ENCODE data around the gene PCNT.

PCNT gene, protein sequence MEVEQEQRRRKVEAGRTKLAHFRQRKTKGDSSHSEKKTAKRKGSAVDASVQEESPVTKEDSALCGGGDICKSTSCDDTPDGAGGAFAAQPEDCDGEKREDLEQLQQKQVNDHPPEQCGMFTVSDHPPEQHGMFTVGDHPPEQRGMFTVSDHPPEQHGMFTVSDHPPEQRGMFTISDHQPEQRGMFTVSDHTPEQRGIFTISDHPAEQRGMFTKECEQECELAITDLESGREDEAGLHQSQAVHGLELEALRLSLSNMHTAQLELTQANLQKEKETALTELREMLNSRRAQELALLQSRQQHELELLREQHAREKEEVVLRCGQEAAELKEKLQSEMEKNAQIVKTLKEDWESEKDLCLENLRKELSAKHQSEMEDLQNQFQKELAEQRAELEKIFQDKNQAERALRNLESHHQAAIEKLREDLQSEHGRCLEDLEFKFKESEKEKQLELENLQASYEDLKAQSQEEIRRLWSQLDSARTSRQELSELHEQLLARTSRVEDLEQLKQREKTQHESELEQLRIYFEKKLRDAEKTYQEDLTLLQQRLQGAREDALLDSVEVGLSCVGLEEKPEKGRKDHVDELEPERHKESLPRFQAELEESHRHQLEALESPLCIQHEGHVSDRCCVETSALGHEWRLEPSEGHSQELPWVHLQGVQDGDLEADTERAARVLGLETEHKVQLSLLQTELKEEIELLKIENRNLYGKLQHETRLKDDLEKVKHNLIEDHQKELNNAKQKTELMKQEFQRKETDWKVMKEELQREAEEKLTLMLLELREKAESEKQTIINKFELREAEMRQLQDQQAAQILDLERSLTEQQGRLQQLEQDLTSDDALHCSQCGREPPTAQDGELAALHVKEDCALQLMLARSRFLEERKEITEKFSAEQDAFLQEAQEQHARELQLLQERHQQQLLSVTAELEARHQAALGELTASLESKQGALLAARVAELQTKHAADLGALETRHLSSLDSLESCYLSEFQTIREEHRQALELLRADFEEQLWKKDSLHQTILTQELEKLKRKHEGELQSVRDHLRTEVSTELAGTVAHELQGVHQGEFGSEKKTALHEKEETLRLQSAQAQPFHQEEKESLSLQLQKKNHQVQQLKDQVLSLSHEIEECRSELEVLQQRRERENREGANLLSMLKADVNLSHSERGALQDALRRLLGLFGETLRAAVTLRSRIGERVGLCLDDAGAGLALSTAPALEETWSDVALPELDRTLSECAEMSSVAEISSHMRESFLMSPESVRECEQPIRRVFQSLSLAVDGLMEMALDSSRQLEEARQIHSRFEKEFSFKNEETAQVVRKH (N-terminal part only)

DNA sequence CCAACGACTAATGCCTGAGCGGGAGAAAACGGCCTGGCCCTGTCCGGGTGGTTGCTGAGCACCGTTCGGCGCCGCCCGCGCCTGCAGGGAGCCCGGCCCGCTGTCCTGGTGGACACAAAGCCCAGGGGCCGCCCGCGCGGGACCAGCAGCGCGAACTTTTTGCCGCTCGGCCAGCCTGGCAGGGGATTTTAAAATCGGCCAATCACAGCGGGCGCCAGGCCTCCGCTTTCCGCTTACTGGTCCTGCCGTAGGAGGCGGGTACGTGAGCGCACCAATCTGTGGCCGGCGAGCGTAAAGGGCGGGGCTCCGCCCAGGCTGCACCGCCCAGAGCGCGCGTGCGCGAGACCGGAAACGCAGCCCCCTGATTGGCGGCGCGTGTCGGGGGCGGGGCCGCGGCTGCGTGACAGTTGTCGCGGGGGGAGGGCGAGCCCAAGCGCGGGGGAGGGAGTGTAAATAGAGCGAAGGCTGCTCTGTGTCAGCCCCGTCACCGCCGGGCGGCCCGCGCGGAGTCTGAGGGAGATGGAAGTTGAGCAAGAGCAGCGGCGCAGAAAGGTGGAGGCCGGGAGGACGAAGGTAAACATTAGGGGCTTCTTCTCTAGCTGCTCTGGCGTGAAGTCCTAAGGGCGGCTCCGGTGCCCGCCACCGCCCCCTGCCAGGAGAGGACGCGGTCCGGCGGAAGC is at the start of gene PCNT, which contains the start of gene C21orf58:
PCNT (plus strand) TSS at position 447 of the 680 bp plus-strand sequence; CDS start at position 520, 73 bp downstream.
C21orf58 (minus strand) TSS at position 161 of the 680 bp plus-strand sequence. CDS start 1,132 bp downstream, outside the sequence.
- in situ Hi-C loops (cut with MboI; ENCODE audit: low sequenced_read_pairs), result no loop called here

- in situ Hi-C loops (cut with MboI; ENCODE audit: low sequenced_read_pairs), result no loop called here
Observed at GRCh38 chr21:46274797-46275390, 49.1 kb upstream of the PCNT start.

GRCh38 chr21:46284077-46284644 is 39.8 kb upstream of the PCNT start:
- in situ Hi-C loops (cut with MboI; ENCODE audit: low sequenced_read_pairs), result no loop called here

- in situ Hi-C loops (cut with MboI; ENCODE audit: low sequenced_read_pairs), result no loop called here
Observed at GRCh38 chr21:46284733-46285132, 39.2 kb upstream of the PCNT start.

DNA sequence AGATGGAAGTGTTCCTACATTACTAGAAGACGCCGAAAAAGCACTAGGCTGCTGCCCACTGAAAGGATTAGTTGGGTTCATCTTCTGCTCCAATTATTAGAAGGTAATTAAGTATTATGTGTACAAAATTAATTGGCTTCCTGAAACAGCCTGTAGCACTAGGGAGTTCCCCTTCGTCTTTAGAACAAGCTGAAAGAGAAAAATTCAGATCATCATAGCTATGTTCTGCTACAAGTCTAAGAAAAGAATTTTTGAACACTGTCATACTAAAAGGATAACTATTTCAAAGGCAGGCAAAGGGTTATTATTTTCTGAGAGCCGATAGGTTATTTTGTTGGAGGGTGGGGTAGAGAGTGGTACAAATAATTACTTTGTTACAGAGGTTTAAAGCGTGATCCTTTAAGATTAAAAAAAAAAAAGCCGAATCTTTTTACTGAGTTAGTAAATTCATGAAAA is 38.7 kb upstream of the PCNT start, which contains the start of gene MCM3AP:
MCM3AP (minus strand) TSS at position 406 of the 456 bp plus-strand sequence; CDS start at position 81, 325 bp downstream.
- in situ Hi-C loops (cut with MboI; ENCODE audit: low sequenced_read_pairs), result no loop called here

- in situ Hi-C loops (cut with MboI; ENCODE audit: low sequenced_read_pairs), result no loop called here
Observed at GRCh38 chr21:46285761-46286647, 38.0 kb upstream of the PCNT start, which contains the start of gene YBEY. YBEY (plus strand) TSS chr21:46286342; CDS start chr21:46286914, 572 bp downstream.

- in situ Hi-C loops (cut with MboI; ENCODE audit: low sequenced_read_pairs), result no loop called here
Observed at GRCh38 chr21:46286648-46287002, 37.3 kb upstream of the PCNT start.

- in situ Hi-C loops (cut with MboI; ENCODE audit: low sequenced_read_pairs), result no loop called here
Observed at GRCh38 chr21:46287541-46287940, 36.4 kb upstream of the PCNT start.

GRCh38 chr21:46289655-46290179 is 34.2 kb upstream of the PCNT start:
- in situ Hi-C loops (cut with MboI; ENCODE audit: low sequenced_read_pairs), result no loop called here

DNA sequence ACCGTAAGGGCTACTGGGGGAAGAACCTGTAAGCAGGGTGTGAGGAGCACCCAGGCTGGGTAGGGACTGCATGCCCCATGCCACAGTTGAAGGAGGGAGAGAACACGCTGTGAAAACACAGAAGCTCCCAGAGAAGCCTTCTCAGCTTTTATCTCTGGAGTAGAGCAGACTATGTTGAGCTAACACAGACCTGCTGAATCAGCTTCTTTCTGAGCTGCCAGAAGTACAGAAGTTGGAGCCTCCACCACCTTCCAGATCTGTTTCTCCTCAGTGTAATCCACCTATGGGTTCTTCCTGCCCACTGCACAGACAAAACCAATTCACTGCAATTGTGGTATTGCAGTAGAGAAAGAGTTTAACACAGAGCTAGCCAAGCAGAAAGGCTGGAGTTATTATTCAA is 32.4 kb upstream of the PCNT start:
- in situ Hi-C loops (cut with MboI; ENCODE audit: low sequenced_read_pairs), result no loop called here

DNA sequence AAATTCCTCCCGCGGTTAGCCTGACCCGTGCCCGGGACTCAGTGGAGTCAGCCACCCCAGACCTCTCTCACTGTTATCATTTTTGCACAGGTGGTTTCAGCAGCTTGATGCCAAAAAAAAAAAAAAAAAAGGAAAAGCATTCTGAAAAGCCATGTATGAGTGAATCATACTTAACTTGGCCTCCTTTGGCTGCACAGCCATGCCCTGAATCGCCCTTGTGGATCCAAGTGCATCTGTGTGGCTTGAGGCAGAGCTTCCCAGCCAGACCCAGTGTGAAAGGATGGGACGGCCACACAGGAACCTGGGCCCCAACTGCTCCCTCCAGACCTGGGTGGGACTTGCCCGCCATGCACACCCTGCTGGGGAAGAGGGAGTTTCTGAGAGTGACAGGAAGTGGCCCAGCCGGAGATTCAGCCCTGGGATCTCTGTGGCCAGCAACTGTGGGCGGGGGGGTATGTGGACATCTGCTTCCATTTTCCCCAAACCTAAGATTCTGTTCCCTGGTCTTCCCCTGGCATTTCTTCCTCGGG is 29.2 kb upstream of the PCNT start:
- in situ Hi-C loops (cut with MboI; ENCODE audit: low sequenced_read_pairs), result no loop called here

DNA sequence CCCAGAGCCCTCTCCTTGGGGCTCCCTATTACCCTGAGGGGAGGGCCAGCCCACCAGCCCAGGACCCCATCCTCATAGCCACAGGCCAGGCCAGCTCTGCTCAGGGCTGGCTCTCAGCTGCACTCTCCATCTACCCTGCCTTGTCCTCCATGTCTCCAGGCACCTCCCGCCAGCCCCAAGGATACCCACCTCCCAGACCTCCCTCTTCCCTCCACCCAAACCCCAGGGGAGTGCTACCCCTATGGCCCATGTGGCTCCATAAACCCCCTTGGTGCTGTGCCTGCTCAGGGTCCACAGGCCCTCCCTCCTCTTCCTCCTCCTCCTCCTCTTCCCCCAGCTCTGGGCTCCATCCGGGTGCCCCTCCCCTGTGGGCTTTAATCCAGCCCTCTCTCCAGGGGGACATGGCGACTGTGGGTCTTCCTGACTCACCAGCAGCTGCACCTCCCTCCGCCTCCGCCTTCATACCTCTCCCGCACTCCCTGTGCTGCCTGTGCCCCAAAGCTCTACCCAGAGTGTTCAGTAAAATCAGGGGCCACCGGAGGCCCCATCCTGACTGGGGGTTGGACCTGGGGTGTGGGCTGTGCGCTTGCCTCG is 28.7 kb upstream of the PCNT start:
- in situ Hi-C loops (cut with MboI; ENCODE audit: low sequenced_read_pairs), result no loop called here

GRCh38 chr21:46295996-46296752 is 27.8 kb upstream of the PCNT start:
- in situ Hi-C loops (cut with MboI; ENCODE audit: low sequenced_read_pairs), result no loop called here

DNA sequence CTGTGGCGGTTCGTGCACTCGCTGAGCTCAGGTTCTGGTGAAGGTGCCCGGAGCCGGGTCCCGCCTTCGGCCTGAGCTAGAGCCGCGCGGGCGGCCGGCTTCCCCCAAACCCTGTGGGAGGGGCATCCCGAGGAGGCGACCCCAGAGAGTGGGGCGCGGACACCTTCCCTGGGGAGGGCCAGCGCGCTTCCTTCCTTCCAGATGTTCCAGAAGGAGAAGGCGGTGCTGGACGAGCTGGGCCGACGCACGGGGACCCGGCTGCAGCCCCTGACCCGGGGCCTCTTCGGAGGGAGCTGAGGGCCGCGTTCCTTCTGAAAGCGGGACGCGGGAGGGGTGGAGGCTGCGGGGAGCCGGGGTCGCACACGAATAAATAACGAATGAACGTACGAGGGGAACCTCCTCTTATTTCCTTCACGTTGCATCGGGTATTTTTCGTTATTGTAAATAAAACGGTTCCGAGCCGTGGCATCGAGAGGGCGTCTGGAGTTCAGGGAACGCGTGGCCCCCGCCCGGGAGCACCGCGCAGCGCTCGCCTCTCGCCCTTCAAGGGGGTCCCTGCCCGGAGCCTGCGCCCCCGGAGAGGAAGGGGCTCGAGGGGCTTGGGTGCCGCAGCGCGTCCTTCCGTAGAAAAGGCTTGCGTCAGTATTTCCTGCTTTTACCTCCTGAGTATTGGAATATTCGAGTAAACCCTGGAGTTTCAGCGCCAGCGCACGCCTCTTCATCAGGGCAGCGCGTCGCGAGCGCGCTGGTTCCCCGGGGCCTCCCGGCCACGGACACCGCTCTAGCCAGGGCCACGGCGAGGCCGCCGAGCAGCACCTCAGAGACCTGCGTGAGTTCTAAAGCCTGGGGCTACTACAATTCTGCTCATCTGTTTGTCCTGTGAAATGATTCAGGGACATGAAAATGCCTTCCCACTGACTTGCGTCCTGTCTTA is 26.4 kb upstream of the PCNT start:
- in situ Hi-C loops (cut with MboI; ENCODE audit: low sequenced_read_pairs), result no loop called here

DNA sequence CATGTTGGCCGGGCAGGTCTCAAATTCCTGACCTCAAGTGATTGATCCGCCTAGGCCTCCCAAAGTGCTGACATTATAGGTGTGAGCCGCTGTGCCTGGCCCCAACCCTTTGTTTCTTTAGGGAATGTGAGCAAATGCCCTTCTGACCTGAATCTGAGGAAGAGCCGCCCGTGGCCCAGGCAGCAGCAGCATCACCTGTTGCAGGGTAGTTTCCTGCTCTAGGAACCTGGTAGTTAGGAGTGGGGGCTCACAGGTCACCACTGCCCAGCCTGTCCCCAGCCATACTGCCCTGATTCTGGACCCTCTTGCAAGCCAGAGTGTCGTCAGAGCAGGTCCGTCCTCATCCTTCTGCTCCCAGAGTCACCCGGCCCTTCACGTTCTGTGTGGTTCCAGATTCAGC is 24.8 kb upstream of the PCNT start:
- in situ Hi-C loops (cut with MboI; ENCODE audit: low sequenced_read_pairs), result no loop called here

DNA sequence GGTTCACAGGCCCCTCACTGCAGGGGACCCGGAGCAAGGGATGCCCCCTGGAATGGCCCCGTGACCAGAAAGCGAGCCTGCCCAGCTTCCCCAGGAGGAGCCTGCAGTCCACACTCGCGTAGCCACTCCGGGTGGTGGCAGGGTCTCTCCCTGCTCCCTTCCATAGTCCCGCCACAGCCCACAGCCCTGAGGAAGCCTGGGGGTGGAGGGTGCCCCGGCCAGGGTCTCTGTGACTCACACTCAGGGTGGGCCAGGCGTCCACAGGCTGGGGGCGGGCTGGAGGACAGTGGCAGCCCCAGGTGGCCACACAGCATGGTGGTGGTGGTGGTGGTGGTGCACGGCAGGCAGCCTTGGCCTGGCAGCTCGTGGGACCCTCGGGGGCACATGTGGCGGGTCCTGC is 22.2 kb upstream of the PCNT start:
- in situ Hi-C loops (cut with MboI; ENCODE audit: low sequenced_read_pairs), result no loop called here

Measured in HL-60/S4 (cell line).